BE2C (cell line): ENCODE data around the gene AHI1.

ENCODE experiments used
- DNase-seq: peaks from one replicate; pipeline ENCODE4 v3.0.0-alpha.2; 2020
- H3K27me3 ChIP-seq: fragments of 250-450 bp; sonication (Bioruptor Pico); 2 replicates; pipeline ENCODE4 v1.5.1; 2020; ENCODE audit warnings: mild to moderate bottlenecking
- H3K36me3 ChIP-seq: fragments of 250-450 bp; sonication (Bioruptor Pico); 2 replicates; pipeline ENCODE4 v1.5.1; 2020; ENCODE audit warnings: mild to moderate bottlenecking
- H3K4me1 ChIP-seq: fragments of 250-450 bp; sonication (Bioruptor Pico); 2 replicates; pipeline ENCODE4 v1.5.1; 2020
- H3K4me3 ChIP-seq: 2 replicates; pipeline ENCODE4 v1.5.1; 2011; ENCODE audit warnings: low read depth, low read length
- H3K9me3 ChIP-seq: fragments of 250-450 bp; sonication (Bioruptor Pico); 2 replicates; pipeline ENCODE4 v1.5.1; 2020
- TF ChIP-seq, protein P1 (sequence below): IDR thresholded peaks from 2 replicates; pipeline ENCODE4 v1.5.1; 2012; ENCODE audit warnings: mild to moderate bottlenecking, low read depth, low read length

Gene AHI1

GRCh38 chr6:135271626-135272025 is 225.9 kb downstream of the AHI1 start:
- Histone ChIP-seq H3K4me3 (no peak overlapping the region), H3K9me3 (no peaks in the 10 kb centered on the region), H3K27me3 (no peaks in the 10 kb centered on the region), H3K4me1 (no peaks in the 10 kb centered on the region), H3K36me3 (no peaks in the 10 kb centered on the region)
- TF ChIP-seq, protein P1, sequence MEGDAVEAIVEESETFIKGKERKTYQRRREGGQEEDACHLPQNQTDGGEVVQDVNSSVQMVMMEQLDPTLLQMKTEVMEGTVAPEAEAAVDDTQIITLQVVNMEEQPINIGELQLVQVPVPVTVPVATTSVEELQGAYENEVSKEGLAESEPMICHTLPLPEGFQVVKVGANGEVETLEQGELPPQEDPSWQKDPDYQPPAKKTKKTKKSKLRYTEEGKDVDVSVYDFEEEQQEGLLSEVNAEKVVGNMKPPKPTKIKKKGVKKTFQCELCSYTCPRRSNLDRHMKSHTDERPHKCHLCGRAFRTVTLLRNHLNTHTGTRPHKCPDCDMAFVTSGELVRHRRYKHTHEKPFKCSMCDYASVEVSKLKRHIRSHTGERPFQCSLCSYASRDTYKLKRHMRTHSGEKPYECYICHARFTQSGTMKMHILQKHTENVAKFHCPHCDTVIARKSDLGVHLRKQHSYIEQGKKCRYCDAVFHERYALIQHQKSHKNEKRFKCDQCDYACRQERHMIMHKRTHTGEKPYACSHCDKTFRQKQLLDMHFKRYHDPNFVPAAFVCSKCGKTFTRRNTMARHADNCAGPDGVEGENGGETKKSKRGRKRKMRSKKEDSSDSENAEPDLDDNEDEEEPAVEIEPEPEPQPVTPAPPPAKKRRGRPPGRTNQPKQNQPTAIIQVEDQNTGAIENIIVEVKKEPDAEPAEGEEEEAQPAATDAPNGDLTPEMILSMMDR: no peak
- DNase-seq: no peak

GRCh38 chr6:135270676-135271536 is 226.6 kb downstream of the AHI1 start:
- Histone ChIP-seq H3K4me1 (no peaks in the 10 kb centered on the region), H3K4me3 (no peak overlapping the region), H3K9me3 (no peaks in the 10 kb centered on the region), H3K36me3 (no peaks in the 10 kb centered on the region), H3K27me3 (no peaks in the 10 kb centered on the region)
- no peak for DNase-seq
- TF ChIP-seq, protein P1: no peak

DNA sequence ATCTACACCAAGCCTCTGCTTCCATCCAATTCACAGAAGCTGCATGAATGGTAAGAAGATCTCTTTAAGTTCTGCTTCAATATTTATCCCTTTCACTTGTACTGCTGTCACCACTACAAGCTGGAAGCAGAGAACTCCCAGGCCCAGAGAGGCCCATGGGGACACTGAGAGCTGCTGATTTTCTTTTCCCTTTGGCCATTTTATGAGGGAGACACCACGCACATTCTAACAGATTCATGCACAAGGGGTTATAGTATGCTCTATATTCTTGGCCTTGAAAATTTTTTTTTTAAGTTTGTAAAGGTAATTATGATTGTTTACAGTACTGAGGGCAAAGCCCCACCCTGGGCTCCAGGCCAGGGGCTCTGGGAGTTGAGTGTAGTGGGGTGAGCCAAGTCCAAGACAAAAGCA is 228.1 kb downstream of the AHI1 start:
- H3K4me1 ChIP-seq: no peaks in the 10 kb centered on the region
- no peak overlapping the region for H3K4me3 ChIP-seq
- TF ChIP-seq, protein P1: no peak
- DNase-seq: no peak
- no peaks in the 10 kb centered on the region for H3K27me3 ChIP-seq
- H3K36me3 ChIP-seq: no peaks in the 10 kb centered on the region
- H3K9me3 ChIP-seq: no peaks in the 10 kb centered on the region

GRCh38 chr6:135268740-135269139 is 228.8 kb downstream of the AHI1 start:
- Histone ChIP-seq H3K4me1 (no peaks in the 10 kb centered on the region), H3K9me3 (no peaks in the 10 kb centered on the region), H3K36me3 (no peaks in the 10 kb centered on the region), H3K4me3 (no peak overlapping the region), H3K27me3 (no peaks in the 10 kb centered on the region)
- no peak for DNase-seq
- TF ChIP-seq, protein P1: no peak

DNA sequence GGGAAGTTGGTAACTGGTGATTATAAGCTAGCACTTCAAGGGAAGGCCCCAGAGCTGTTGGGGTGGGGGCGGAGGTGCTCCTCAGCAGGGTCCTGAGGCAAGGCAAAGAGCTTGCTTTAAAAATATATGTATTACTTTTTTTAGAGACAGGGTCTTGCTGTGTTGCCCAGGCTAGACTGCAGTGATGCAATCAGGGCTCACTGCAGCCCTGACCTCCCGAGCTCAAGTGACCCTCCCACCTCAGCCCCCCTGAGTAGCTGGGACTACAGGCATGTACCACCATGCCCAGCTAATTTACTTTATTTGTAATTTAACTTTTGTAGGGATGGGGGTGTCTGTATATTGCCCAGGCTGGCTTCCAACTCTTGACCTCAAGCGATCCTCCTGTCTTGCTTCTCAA is 229.3 kb downstream of the AHI1 start:
- H3K4me1 ChIP-seq: no peaks in the 10 kb centered on the region

DNA sequence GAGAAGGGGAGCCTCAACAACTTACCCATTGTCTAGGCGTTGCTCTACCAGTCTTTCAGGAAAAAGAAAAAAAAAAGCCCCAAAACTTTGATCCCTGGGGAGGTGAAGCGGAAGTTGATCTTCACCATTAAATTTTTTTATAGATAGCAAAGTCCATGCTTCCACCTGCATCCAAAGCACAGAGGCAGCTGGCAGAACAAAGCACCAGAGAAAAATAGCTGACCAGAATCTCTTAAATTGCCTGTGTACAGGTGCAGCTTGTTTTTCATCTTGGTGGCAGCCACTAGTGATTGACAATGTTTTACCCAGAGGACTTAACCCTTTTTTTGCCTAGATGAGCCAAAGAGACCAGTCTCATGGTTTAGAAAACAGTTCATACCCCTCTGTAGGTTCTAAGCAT is 230.5 kb downstream of the AHI1 start:
- H3K4me3 ChIP-seq: no peak overlapping the region
- H3K27me3 ChIP-seq: no peaks in the 10 kb centered on the region
- no peaks in the 10 kb centered on the region for H3K36me3 ChIP-seq
- no peaks in the 10 kb centered on the region for H3K4me1 ChIP-seq
- TF ChIP-seq, protein P1: no peak
- no peaks in the 10 kb centered on the region for H3K9me3 ChIP-seq
- DNase-seq: no peak

More for the DNA sequence above, 229.3 kb downstream of the AHI1 start:
- TF ChIP-seq, protein P1: no peak
- no peak for DNase-seq
- no peaks in the 10 kb centered on the region for H3K36me3 ChIP-seq
- no peaks in the 10 kb centered on the region for H3K27me3 ChIP-seq
- H3K9me3 ChIP-seq: no peaks in the 10 kb centered on the region
- H3K4me3 ChIP-seq: no peak overlapping the region
